NCI-H510A treated with DMSO at 0.1 percent for 48 hours (cell line): ENCODE data around the gene VEGFA.

ENCODE experiments used
- DNase-seq: peaks from one replicate; lab custom pipeline; 2025; lab: John Stamatoyannopoulos, UW

The VEGFA gene

GRCh38 chr6:43738877-43739641 is 31.0 kb upstream of the VEGFA start:
- DNase-seq, result no peak

DNA sequence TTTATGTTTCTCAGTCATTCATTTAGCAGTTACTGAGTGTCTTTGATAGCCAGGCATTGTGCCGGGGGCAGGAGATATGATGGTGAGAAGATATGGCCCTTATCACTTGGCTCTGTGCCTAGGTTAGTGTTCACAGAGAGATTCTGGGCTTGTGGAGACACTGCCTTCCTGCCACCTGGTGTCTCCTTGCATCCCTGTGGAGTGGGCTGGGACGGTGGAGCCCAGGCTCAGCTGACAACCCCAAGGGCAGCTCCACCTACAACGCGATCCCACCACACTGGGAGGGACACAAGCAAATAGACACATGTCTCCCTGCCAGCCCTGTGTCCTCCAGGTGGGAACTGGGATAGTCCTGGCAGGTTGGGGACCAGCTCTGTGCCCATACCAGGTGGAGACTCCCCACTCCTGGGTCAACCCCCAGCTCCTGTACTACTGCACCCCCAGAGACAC is 30.3 kb upstream of the VEGFA start:
- no peak for DNase-seq

DNA sequence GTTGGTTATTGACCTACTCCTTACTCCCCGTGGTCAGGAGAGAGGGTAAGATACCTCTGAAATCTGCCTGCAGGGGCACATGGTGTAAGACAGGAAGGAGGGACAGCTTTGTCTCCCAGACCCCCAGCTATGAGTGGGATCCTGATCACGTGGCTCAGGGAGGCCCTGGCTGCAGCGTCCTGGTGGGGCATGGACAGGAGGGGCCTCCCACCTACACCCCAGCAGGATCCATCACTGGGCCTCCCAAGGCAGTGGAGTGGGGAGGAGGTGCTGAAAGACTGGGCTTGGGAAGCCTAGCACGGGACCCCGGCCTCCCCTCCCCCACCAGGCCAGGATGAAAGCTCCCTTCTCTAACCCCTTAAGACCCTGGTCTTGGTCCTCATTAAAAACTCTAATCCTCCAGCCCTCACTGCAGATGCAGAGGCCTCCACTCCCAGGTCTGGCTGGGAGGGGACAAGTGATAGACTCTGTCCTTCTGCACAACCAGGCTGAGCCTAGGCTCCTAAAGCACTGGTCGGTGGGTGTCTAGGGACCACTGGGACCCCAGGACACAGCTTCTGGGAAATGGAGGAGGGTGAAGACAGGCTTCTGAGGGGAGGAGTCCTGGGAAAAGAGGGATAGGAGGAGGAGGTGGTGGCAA is 29.6 kb upstream of the VEGFA start:
- no peak for DNase-seq

GRCh38 chr6:43740961-43741764 is 28.8 kb upstream of the VEGFA start:
- no peak for DNase-seq

- DNase-seq, result peak; percentile 32
Measured at GRCh38 chr6:43741829-43742228, 28.2 kb upstream of the VEGFA start.

GRCh38 chr6:43742285-43742684 is 27.7 kb upstream of the VEGFA start:
- DNase-seq, result no peak

- no peak for DNase-seq
Measured at GRCh38 chr6:43742931-43743632, 26.9 kb upstream of the VEGFA start.

GRCh38 chr6:43743682-43744381 is 26.2 kb upstream of the VEGFA start:
- DNase-seq, result no peak

DNA sequence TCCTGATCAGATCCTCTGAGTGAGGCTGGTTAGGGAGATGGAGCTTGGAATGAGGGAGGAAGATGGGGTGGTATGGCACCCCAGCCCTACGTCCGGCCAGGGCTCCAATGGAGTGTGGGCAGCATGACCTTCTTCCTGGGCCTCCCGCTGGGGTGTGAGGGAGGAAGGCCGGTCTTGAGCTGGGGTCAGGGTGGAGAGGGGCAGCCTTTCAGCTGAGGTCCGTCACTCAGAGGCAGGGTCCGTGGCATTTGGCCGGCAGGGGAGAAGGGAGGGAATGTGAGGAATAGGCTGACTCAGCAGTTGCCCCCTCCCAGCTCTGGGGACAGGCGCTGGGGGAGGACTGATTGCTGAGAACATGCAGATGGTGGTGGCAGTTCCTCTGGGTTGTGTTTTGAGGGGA is 25.5 kb upstream of the VEGFA start:
- no peak for DNase-seq

DNA sequence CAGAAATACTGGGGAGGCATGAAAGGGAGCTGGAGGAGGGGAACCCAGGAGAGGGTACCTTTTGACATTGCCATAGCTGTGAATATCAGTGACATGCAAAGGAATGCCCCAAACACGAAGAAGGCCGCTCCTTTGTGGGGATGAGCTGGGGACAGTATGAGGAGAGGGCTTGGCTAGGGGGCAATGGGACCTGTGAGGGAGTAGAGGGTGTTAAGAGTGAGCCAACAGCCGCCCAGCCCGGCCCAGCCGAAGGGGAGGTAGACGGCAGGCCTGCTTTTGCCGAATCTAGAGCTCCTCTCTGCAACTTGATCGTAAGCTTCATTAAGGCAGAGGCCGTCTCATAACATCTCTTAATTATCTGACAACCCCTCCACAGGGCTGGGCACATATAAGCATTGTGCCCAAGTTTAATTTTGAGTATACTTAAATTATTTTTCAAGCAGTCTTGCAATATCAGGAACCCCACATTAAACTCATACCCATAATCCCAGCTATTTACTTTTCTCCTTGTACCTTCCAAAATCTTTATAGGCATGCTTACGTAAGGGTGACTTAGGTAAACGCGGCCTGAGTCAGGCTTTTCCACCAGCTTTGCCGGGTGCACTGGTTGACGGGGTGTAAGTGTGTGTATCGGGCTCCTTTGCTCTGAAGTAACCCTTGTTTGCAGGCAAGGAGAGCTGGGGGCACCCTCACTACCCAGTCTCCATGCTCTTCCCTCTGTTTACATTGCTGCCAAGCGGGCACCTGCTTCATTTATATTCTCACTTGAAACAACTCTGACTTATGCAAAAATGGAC is 24.9 kb upstream of the VEGFA start:
- DNase-seq, result peak; percentile 15

DNA sequence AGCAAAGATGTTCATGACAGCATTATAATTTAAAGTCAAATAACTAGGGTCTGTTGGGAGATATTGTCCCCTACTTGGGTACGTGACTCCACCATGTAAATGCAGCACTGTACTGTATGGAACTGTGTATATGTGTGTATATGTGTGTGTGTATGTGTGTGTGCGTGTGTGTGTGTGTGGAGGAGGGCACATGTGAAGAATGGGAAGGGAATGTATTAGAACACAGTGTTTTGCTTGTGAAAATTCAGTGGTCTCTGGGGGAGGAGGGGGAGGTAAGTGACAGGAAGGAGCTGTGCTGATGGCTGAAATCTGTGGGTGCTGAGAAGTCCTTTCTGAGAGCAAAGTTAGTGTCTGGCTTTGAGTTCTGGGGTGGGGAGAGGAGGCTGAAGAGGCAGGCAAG is 23.9 kb upstream of the VEGFA start:
- no peak for DNase-seq

- no peak for DNase-seq
Measured at GRCh38 chr6:43746613-43747102, 23.4 kb upstream of the VEGFA start.

DNA sequence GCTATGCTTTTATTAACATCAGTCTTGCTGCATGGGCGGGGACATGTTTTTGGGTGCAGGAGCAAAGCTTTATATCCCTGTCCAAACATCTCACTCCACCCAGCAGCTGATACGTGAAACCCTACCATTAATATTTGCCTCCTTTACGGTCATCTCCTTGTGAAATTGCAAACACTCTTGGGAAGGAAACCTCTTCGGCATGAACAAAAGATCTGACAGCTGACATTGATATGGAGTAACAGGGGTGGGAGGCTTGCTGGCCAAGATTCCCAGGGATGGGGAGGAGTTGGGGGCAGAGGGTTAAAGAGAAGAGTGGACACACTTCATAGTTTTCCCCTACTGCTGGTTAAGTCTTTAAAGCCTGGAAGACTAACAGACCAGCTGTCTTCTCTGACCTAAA is 22.2 kb upstream of the VEGFA start:
- DNase-seq, result no peak

GRCh38 chr6:43748765-43749164 is 21.2 kb upstream of the VEGFA start:
- no peak for DNase-seq

DNA sequence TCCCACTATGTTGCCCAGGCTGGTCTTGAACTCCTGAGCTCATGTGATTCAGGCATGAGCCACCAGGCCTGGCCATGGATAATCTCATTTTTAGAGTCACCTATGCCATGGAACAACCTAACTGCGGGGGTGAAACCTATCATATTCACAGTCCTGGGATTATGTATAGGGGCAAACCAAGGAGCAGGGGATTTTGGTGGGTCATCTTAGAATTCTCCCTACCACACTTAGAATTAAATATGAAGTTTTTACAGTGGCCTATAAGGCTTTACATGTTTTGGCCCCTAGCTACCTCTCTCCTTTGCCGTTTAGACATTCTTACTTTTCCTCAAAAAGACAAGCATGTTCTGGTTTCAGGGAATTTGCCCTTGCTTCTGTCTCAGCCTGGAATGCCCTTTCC is 20.6 kb upstream of the VEGFA start:
- DNase-seq, result no peak

- DNase-seq, result no peak
Measured at GRCh38 chr6:43750622-43751021, 19.4 kb upstream of the VEGFA start.

- no peak for DNase-seq
Measured at GRCh38 chr6:43753570-43754183, 16.3 kb upstream of the VEGFA start.

- DNase-seq, result no peak
Measured at GRCh38 chr6:43757966-43758616, 11.9 kb upstream of the VEGFA start.

DNA sequence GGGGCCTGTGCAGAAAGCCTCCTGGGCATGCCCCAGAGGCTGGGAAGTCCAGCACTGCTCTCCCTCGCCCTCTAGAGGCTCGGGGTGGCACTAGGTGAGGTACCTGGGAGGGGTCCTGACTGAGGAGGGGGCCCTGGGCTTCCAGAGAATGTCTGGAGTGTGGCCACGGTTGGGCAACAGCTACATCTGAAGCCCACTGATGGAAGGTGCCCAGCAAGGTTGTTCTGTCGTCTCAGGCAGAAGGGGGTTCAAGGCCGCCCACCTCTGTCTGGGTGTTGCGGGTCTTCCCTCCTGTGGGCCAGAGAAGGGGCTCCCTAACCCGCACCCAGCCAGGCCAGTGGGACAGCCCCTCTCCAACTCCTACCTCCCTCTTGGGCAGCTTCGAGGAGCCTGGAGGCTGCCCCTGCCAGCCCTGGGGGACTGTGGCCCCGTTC is 11.4 kb upstream of the VEGFA start:
- no peak for DNase-seq
